CD4-positive, alpha-beta T cell treated with Interleukin-10 for 1 hour (primary cell): ENCODE data around the gene ANKLE1.

Source experiments
- DNase-seq: peaks from one replicate; pipeline ENCODE4 v3.0.0-alpha.2; 2020

ANKLE1 gene

GRCh38 chr19:17281391-17282304 lies at the start of gene ANKLE1:
ANKLE1 (plus strand) TSS chr19:17281901; CDS start chr19:17281921, 20 bp downstream.
- peak; percentile 29 for DNase-seq

GRCh38 chr19:17232258-17232657 lies 49.4 kb upstream of the ANKLE1 start:
- no peak for DNase-seq

GRCh38 chr19:17234911-17235299 lies 46.8 kb upstream of the ANKLE1 start:
- peak; percentile 66 for DNase-seq

GRCh38 chr19:17235300-17235970 lies 46.3 kb upstream of the ANKLE1 start:
- peak; percentile 80 for DNase-seq

- DNase-seq = no peak
These were observed 45.5 kb upstream of the ANKLE1 start for GRCh38 chr19:17235971-17236777.

- no peak for DNase-seq
These were observed 44.7 kb upstream of the ANKLE1 start for GRCh38 chr19:17236811-17237543.

- DNase-seq = no peak
These were observed 43.7 kb upstream of the ANKLE1 start for GRCh38 chr19:17237747-17238706.

GRCh38 chr19:17240062-17240752 lies 41.5 kb upstream of the ANKLE1 start:
- DNase-seq = no peak

- no peak for DNase-seq
These were observed 40.8 kb upstream of the ANKLE1 start for GRCh38 chr19:17240826-17241399.

GRCh38 chr19:17242431-17243208 lies 39.1 kb upstream of the ANKLE1 start:
- no peak for DNase-seq

- no peak for DNase-seq
These were observed 38.4 kb upstream of the ANKLE1 start for GRCh38 chr19:17243211-17243829.

- no peak for DNase-seq
These were observed 37.7 kb upstream of the ANKLE1 start for GRCh38 chr19:17243830-17244617.

GRCh38 chr19:17244618-17245534 lies 36.8 kb upstream of the ANKLE1 start:
- DNase-seq = no peak

GRCh38 chr19:17245535-17245984 lies 36.1 kb upstream of the ANKLE1 start, which contains the start of gene NR2F6:
NR2F6 (minus strand) TSS chr19:17245919; CDS start chr19:17245220, 699 bp downstream.
- no peak for DNase-seq

- no peak for DNase-seq
These were observed 34.8 kb upstream of the ANKLE1 start for GRCh38 chr19:17246681-17247425.
